GF-D8 (cell line): ENCODE results near the gene CELA2B.

Source experiments
- DNase-seq: peaks from one replicate; lab custom pipeline; 2025; lab: John Stamatoyannopoulos, UW

Gene CELA2B

DNA sequence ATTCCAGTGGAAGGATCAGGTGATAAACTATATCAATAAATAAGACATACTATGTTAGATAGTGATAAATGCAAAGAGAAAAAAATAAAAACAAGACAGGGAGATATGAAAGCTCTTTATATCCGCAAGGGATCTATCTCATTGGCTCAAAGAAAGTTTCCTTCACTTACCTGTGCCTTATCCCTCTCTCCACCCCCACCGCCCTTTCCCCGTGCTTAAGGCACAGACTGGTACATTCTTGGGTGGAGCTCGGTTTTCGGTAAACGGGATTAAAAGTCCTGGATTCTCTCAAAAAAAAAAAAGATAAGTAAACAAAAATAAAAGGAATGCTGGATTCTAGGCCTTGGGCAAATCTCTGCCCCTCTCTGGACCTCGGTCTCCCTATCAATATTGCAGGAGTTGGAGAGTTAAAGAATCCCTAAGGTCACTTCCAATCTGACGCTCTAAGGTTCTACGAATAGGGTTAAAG lies 50.2 kb downstream of the CELA2B start:
- DNase-seq: no peak

- DNase-seq: peak; percentile 99
These were observed 50.8 kb downstream of the CELA2B start, which contains the start of gene DNAJC16 for GRCh38 chr1:15526490-15527339. Gene DNAJC16, plus strand, starts transcription at chr1:15526848. Its CDS starts 2,258 bp downstream, at chr1:15529106.

GRCh38 chr1:15531003-15531402 lies 55.1 kb downstream of the CELA2B start:
- DNase-seq: no peak

GRCh38 chr1:15531682-15532081 lies 55.8 kb downstream of the CELA2B start:
- no peak for DNase-seq

DNA sequence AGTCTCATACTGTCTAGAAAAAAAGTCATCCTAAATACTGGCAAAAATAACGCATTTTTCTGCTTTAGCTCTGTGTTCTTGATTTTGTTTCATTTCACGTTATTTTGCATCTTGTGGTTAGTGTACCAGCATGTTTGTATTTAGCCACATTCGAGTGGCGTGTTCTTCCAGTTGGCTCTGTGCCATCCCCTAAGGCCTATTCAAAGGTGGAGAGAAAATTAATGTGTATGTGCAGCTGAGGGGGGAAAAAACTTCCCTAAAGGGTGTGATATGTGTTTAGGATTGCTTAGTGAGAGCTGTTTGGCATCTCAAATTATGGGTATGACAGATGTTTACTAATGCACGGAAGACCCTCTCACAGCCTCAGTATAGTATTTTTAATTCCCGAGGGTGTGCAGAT lies 62.9 kb downstream of the CELA2B start:
- no peak for DNase-seq

DNA sequence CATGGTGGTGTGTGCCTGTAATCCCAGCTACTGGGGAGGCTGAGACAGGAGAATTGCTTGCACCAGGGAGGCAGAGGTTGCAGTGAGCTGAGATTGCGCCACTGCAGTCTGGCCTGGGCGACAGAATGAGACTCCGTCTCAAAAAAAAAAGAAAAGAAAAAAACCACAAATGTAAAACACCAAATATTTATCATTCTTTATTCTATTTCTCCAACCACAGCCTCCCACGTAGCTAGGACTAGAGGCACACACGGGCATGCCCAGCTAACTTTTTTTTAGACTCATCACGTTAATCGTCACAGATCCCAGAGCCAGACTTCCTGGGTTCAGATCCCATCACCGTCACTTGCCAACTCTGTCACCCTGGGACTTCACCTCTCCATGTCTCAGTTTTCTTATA lies 64.3 kb downstream of the CELA2B start:
- no peak for DNase-seq
